NCI-H2029 treated with DMSO at 0.1 percent for 48 hours (cell line): ENCODE data around the gene ZDHHC18.

Source experiments
- DNase-seq: peaks from one replicate; lab custom pipeline; 2025; lab: John Stamatoyannopoulos, UW

The ZDHHC18 gene

DNA sequence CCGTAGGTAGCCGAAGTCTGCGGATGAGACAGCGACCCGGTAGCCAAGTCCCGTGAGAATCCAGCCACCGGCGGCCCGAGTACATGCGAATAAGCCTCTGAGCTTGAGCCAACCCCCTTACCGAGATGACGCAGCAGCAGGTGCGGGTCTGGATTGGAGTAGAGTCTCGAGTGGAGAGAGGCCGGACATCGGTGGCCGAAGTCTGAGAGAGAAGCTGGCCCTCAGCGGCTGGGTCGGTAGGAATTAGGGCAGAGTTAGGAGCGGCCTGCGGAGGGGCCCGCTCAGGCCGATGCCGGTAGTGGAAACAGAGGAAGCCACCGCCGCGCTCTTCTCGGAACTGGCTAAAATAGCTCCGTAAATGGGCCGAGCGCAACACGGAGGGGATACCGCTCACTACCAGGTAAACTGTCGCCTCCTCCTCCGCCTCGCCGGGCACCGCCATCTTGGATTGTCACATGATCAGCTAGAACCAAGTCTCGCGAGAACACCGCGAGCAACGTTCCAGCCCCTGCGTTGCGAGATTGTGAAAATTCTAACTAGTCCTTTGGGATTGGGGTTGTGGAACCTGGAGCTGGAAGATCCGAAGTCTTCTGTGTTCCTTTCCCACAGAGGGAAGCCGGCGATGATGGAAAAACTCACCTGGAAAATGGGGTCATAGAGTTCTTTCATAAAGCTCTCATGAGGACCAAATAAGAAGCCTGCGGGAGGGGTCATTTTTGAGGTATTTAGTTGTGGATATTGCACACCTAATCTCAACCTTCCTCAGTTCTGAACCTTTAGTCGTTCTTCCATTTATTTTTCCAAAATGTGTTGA lies 73.7 kb downstream of the ZDHHC18 start, which contains the start of gene GPATCH3:
GPATCH3 (minus strand) TSS at position 467 of the 814 bp plus-strand sequence; CDS start at position 442, 25 bp downstream.
- peak; percentile 63 for DNase-seq

DNA sequence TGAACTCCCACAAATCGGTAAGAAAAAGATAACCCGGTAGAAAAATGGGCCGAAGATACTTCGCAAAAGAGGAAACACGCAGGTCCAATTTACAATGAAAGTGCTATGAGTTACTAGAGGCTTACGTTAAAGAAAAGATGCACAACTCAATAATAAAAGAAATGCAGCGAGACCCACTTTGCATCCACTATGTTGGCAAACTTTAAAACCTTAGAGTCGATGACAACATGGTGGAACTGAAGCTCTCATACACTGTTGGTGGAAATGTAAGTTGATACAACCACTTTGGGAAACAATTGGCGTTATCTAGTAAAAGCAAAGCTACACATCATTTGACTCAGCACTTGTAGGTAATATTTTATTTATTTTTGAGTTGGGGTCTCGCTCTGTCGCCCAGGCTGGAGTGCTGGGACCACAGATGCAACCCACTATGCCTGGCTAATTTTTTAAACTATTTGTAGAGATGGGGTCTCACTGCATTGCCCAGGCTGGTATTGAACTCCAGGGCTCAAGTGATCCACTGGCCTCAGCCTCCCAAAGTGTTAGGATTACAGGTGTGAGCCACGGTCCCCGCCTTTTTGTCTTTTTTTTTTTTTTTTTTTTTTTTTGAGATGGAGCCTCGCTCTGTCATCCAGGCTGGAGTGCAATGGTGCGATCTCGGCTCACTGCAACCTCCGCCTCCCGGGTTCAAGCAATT lies 74.5 kb downstream of the ZDHHC18 start:
- DNase-seq: no peak
